SK-N-SH (cell line): Measurements from ENCODE around the gene SCNN1G.

Experiments
- CTCF ChIP-seq: fragments of 200-600 bp; sonication (generic); IDR thresholded peaks from 2 replicates; pipeline ENCODE4 v1.6.1; 2017; ENCODE audit warnings: antibody characterized with exemption, mild to moderate bottlenecking, moderate library complexity
- MEF2A ChIP-seq: IDR thresholded peaks from 2 replicates; pipeline ENCODE4 v1.4.0; 2012; ENCODE audit warnings: low read depth, borderline replicate concordance
- NRF1 ChIP-seq: IDR thresholded peaks from 2 replicates; pipeline ENCODE4 v1.6.1; 2012; ENCODE audit warnings: low read depth, mild to moderate bottlenecking, low read length
- SIN3A ChIP-seq: IDR thresholded peaks from 2 replicates; pipeline ENCODE4 v1.6.1; 2012; ENCODE audit warnings: low read depth, mild to moderate bottlenecking, low read length, moderate library complexity, borderline replicate concordance
- USF1 ChIP-seq: IDR thresholded peaks from 2 replicates; pipeline ENCODE4 v1.4.0; 2012; ENCODE audit warnings: low read depth, borderline replicate concordance

- no peak for TF ChIP-seq SIN3A
- no peak for TF ChIP-seq MEF2A
- TF ChIP-seq USF1 = 0 out of 2 replicates have a peak, but pooled peaks have one; percentile 33
- no peak for TF ChIP-seq NRF1
- no peak for TF ChIP-seq CTCF
Measured at GRCh38 chr16:23227529-23227928, 45.0 kb downstream of the SCNN1G start.
